ENCODE measurements around the gene ELOA. TPM values are rescaled to one million over a fixed set of nuclear protein-coding genes. Genes with fewer than 3 reads are reported as not detected.

The ELOA gene
- total and polyA plus RNA-seq, 2 of the 13 experiments (the other 11 are each of a cell fraction or from before 2014, with no cell fraction given): 14.2 to 28.5 TPM

- CTCF ChIA-PET (ENCODE audit: low intra/inter-chr PET ratio, low total read pairs): no interaction called here
- intact Hi-C loops (cut with micrococcal nuclease; ENCODE audit: unreplicated experiment): loop anchor here (5.0 kb wide), 1 partner anchor 66 kb away; the partner anchor contains the start of gene FUCA1
- H3K9me3 ChIP-seq (ENCODE audit: low read length): no peaks in the 10 kb centered on the region
- H3K79me2 ChIP-seq (ENCODE audit: insufficient read depth, low read length): peaks cover 9% of the 10 kb centered on the region
- TSS peak; percentile 42 for BruUV-seq (replicated peaks)
- peaks cover 73% of the 10 kb centered on the region for H3K4me1 ChIP-seq (ENCODE audit: insufficient read depth, low read length)
- in situ Hi-C loops (cut with HindIII; ENCODE audit: extremely low pct_ligation_motif_present, low pct_unique_long_range_greater_than_20kb): no loop called here
- peak overlapping the region; percentile 97 for H3K4me2 ChIP-seq (ENCODE audit: low read depth, low read length)
- no peaks in the 10 kb centered on the region; a peak in 1 of 5 replicates for H3K27me3 ChIP-seq (ENCODE audit: control insufficient read depth in 1 of 2, insufficient read depth in 2 of 2, low read length in 2 of 2)
- no peak for FAIRE-seq
- H2AFZ ChIP-seq (ENCODE audit: low read length): no peak overlapping the region
- 5% methylated on average over 13 of the region's 19 CpGs for WGBS (ENCODE audit: low lambda C conversion rate)
- H3K4me3 ChIP-seq (replicated peaks in 1 of 3; ENCODE audit: insufficient read depth in 1 of 3, low read depth in 2 of 3, low read length in 3 of 3): peak overlapping the region; percentile 65 to 92 (median 90)
- peak overlapping the region; percentile 93 for H3K9ac ChIP-seq (ENCODE audit: insufficient read depth, low read depth, low read length)
- peaks cover 4 to 24% of the 10 kb centered on the region in 2 experiments; a peak in 4 of 5 replicates for H3K36me3 ChIP-seq (replicated peaks in 1 of 2; ENCODE audit: control insufficient read depth in 1 of 2, insufficient read depth in 2 of 2, low read length in 2 of 2)
- POLR2A ChIA-PET: interaction anchor here (0.5 to 10.9 kb wide), 10 partner anchors 9 to 220 kb away, joined by 3 to 154 read pairs (median 10); partner anchors contain the start of genes FUCA1, HMGCL, LYPLA2 and PITHD1
- H3K27ac ChIP-seq (ENCODE audit: extremely low read length, insufficient read depth, low read length): peak overlapping the region; percentile 95
- peak; percentile 16 for ATAC-seq
- H4K20me1 ChIP-seq (ENCODE audit: insufficient read depth, low read length): peaks cover 5% of the 10 kb centered on the region; the same call in 1 of the 2 replicates
- no peak for DNase-seq (ENCODE audit: low spot score)
- TF ChIP-seq ZNF800 (CRISPR knock-in tag; IDR thresholded peaks at IDR 0.05): 0 out of 2 replicates have a peak, but pooled peaks have one; percentile 5
- peak; percentile 70; the same call in 1 of the 2 replicates for TF ChIP-seq ZBED4 (CRISPR knock-in tag; IDR thresholded peaks at IDR 0.05; ENCODE audit: borderline replicate concordance)
- no peak for TF ChIP-seq HDAC6 (IDR thresholded peaks at IDR 0.05; ENCODE audit: low read depth, low read length)
- TF ChIP-seq ZNF383 (CRISPR knock-in tag; IDR thresholded peaks at IDR 0.05; ENCODE audit: borderline replicate concordance): 0 out of 2 replicates have a peak, but pooled peaks have one; percentile 58
- no peak for TF ChIP-seq FOXJ3 (CRISPR knock-in tag; IDR thresholded peaks at IDR 0.05; ENCODE audit: borderline replicate concordance)
- no peak; the same call in 1 of the 2 replicates for TF ChIP-seq ZFX (CRISPR knock-in tag; IDR thresholded peaks at IDR 0.05; ENCODE audit: low read depth)
- no peak for TF ChIP-seq ZFP41 (CRISPR knock-in tag; IDR thresholded peaks at IDR 0.05; ENCODE audit: borderline replicate concordance)
- TF ChIP-seq KDM5A (IDR thresholded peaks at IDR 0.05; ENCODE audit: borderline replicate concordance, low read length): 0 out of 2 replicates have a peak, but pooled peaks have one; percentile 2
- TF ChIP-seq ZNF230 (CRISPR knock-in tag; IDR thresholded peaks at IDR 0.05): 0 out of 2 replicates have a peak, but pooled peaks have one; percentile 12
- no peak for TF ChIP-seq HOXA9 (CRISPR knock-in tag; IDR thresholded peaks at IDR 0.05; ENCODE audit: borderline replicate concordance)
- TF ChIP-seq UBTF (CRISPR knock-in tag; IDR thresholded peaks at IDR 0.05): 0 out of 2 replicates have a peak, but pooled peaks have one; percentile 31
- no peak for TF ChIP-seq SALL2 (CRISPR knock-in tag; IDR thresholded peaks at IDR 0.05)
- TF ChIP-seq ZNF678 (CRISPR knock-in tag; IDR thresholded peaks at IDR 0.05): 0 out of 2 replicates have a peak, but pooled peaks have one; percentile 10
- 0 out of 2 replicates have a peak, but pooled peaks have one; percentile 14 for TF ChIP-seq GTF3A (CRISPR knock-in tag; conservative IDR thresholded peaks at IDR 0.05)
- TF ChIP-seq CEBPB (IDR thresholded peaks at IDR 0.05; ENCODE audit: borderline replicate concordance, low read depth, low read length): peak; percentile 87
Observed at GRCh38 chr1:23801338-23801748, 58.1 kb downstream of the ELOA start.
